PC-3 (cell line): ENCODE results near the gene DNAJB1.

Experiments used
- CTCF ChIP-seq: fragments of 300-600 bp; sonication (generic); conservative IDR thresholded peaks from 2 replicates; pipeline ENCODE4 v1.5.1; 2017; ENCODE audit warnings: antibody characterized with exemption, low read depth, mild to moderate bottlenecking, low read length
- EZH2 ChIP-seq: fragments of 300-600 bp; sonication (generic); IDR thresholded peaks from one replicate; pipeline ENCODE4 v1.6.1; 2017; ENCODE audit warnings: antibody characterized with exemption, mild to moderate bottlenecking, low read length; ENCODE audit not compliant: unreplicated experiment
- EZH2phosphoT487 ChIP-seq: fragments of 300-600 bp; sonication (generic); IDR thresholded peaks from 2 replicates; pipeline ENCODE4 v1.6.1; 2018; ENCODE audit warnings: mild to moderate bottlenecking, antibody characterized with exemption, low read length, borderline replicate concordance

GRCh38 chr19:14482172-14482941 lies 35.8 kb downstream of the DNAJB1 start:
- no peak for TF ChIP-seq CTCF
- no peak for TF ChIP-seq EZH2
- no peak for TF ChIP-seq EZH2phosphoT487
